PC-9 (cell line): ENCODE measurements around the gene CRTC1. TPM values are rescaled to one million over a fixed set of nuclear protein-coding genes. Genes with fewer than 3 reads are reported as not detected.

ENCODE experiments used
- BruUV-seq: library from RNA; stranded (reverse); fragments of 400-500 nt; replicated peaks from 2 replicates; lab custom pipeline; 2021; lab: Mats Ljungman, UMichigan
- CTCF ChIA-PET: fragments of 300-600 bp; sonication (Branson Sonifier 250); formaldehyde crosslinking; loops from one replicate; lab custom pipeline; 2022; ENCODE audit warnings: antibody characterized with exemption; lab: Charles Lee
- POLR2A ChIA-PET: fragments of 300-600 bp; sonication (Branson Sonifier 250); formaldehyde crosslinking; loops from one replicate; lab custom pipeline; 2022; ENCODE audit warnings: antibody characterized with exemption; ENCODE audit not compliant: unreplicated experiment; lab: Charles Lee
- DNase-seq, 2 experiments: peaks; one replicate each; pipeline versions ENCODE4 v3.0.0 to v3.0.0-alpha.2; 2015 to 2022; ENCODE audit warnings: mixed read lengths in 1 of 2
- H2AFZ ChIP-seq: fragments of 200-600 bp; sonication (generic); 2 replicates; pipeline ENCODE4 v1.8.1; 2017; ENCODE audit warnings: antibody characterized with exemption
- H3F3A ChIP-seq: fragments of 200-600 bp; sonication (generic); 2 replicates; pipeline ENCODE4 v1.8.1; 2017; ENCODE audit warnings: antibody characterized with exemption, mild to moderate bottlenecking, low read depth; ENCODE audit not compliant: insufficient read depth
- H3K27ac ChIP-seq: fragments of 200-600 bp; sonication (generic); 2 replicates; pipeline ENCODE4 v1.6.1; 2016; ENCODE audit warnings: mixed run types
- H3K27me3 ChIP-seq: fragments of 200-600 bp; sonication (generic); 2 replicates; pipeline ENCODE4 v1.6.1; 2016; ENCODE audit warnings: low read depth, mixed run types; ENCODE audit not compliant: insufficient read depth
- H3K36me3 ChIP-seq: fragments of 200-600 bp; sonication (generic); 2 replicates; pipeline ENCODE4 v1.6.1; 2016; ENCODE audit warnings: low read depth, mixed run types
- H3K4me1 ChIP-seq: fragments of 200-600 bp; sonication (generic); replicated peaks from 2 replicates; pipeline ENCODE4 v1.6.1; 2016; ENCODE audit warnings: mixed run types; ENCODE audit not compliant: insufficient read depth
- H3K4me2 ChIP-seq: fragments of 200-600 bp; sonication (generic); 2 replicates; pipeline ENCODE4 v1.6.1; 2017; ENCODE audit warnings: mixed run types
- H3K4me3 ChIP-seq: fragments of 200-600 bp; sonication (generic); 2 replicates; pipeline ENCODE4 v1.6.1; 2016; ENCODE audit warnings: mixed run types
- H3K79me2 ChIP-seq: fragments of 200-600 bp; sonication (generic); 2 replicates; pipeline ENCODE4 v1.6.1; 2017; ENCODE audit warnings: low read depth, mixed run types
- H3K9me2 ChIP-seq: fragments of 200-600 bp; sonication (generic); 2 replicates; pipeline ENCODE4 v1.8.1; 2017; ENCODE audit warnings: mild to moderate bottlenecking; ENCODE audit not compliant: insufficient read depth
- H3K9me3 ChIP-seq: fragments of 200-600 bp; sonication (generic); 2 replicates; pipeline ENCODE4 v1.8.1; 2016; ENCODE audit warnings: low read depth; ENCODE audit not compliant: insufficient read depth
- H4K20me1 ChIP-seq: fragments of 200-600 bp; sonication (generic); 2 replicates; pipeline ENCODE4 v1.8.1; 2017; ENCODE audit not compliant: insufficient read depth
- CTCF ChIP-seq: fragments of 200-600 bp; sonication (generic); conservative IDR thresholded peaks from 2 replicates; pipeline ENCODE4 v1.6.1; 2017; ENCODE audit warnings: mixed run types, antibody characterized with exemption, mild to moderate bottlenecking, moderate library complexity
- EZH2 ChIP-seq: fragments of 200-600 bp; sonication (generic); IDR thresholded peaks from 2 replicates; pipeline ENCODE4 v1.8.0; 2017; ENCODE audit warnings: antibody characterized with exemption, low read depth
- intact Hi-C: fragments of 100-400 bp; cut with micrococcal nuclease; formaldehyde crosslinking; loops from one replicate; pipeline ENCODE4 v1.10.0; 2022; ENCODE audit not compliant: unreplicated experiment
- total RNA-seq: library from RNA; stranded (reverse); gene quantifications from 2 replicates; pipeline ENCODE4 v1.2.3, GENCODE V29; 2021

CRTC1 gene
- total RNA-seq, 1 experiment from 2014 or later, result 16.6 TPM

GRCh38 chr19:18775586-18776287 lies 92.3 kb downstream of the CRTC1 start:
- Histone ChIP-seq H3F3A (no peaks in the 10 kb centered on the region), H4K20me1 (no peaks in the 10 kb centered on the region), H3K27me3 (no peaks in the 10 kb centered on the region), H3K9me2 (no peaks in the 10 kb centered on the region), H3K36me3 (no peaks in the 10 kb centered on the region), H3K79me2 (no peaks in the 10 kb centered on the region), H3K4me1 (no peaks in the 10 kb centered on the region), H3K4me2 (no peak overlapping the region), H3K27ac (no peak overlapping the region), H3K4me3 (no peak overlapping the region), H3K9me3 (no peaks in the 10 kb centered on the region), H2AFZ (no peak overlapping the region)
- CTCF ChIA-PET, result no interaction called here
- no TSS peak for BruUV-seq
- no peak for DNase-seq
- POLR2A ChIA-PET, result no interaction called here
- intact Hi-C loops, result no loop called here
- no peak for TF ChIP-seq CTCF
- TF ChIP-seq EZH2, result no peak

GRCh38 chr19:18776288-18776594 lies 92.8 kb downstream of the CRTC1 start:
- Histone ChIP-seq H3K79me2 (no peaks in the 10 kb centered on the region), H3K4me3 (no peak overlapping the region), H3K9me3 (no peaks in the 10 kb centered on the region), H3K36me3 (no peaks in the 10 kb centered on the region), H4K20me1 (no peaks in the 10 kb centered on the region), H3K27ac (no peak overlapping the region), H2AFZ (no peak overlapping the region), H3K4me1 (no peaks in the 10 kb centered on the region), H3K9me2 (no peaks in the 10 kb centered on the region), H3K4me2 (no peak overlapping the region), H3K27me3 (no peaks in the 10 kb centered on the region), H3F3A (no peaks in the 10 kb centered on the region)
- TF ChIP-seq CTCF (no peak), EZH2 (no peak)
- intact Hi-C loops, result no loop called here
- DNase-seq, result no peak
- POLR2A ChIA-PET, result no interaction called here
- CTCF ChIA-PET, result no interaction called here
- no TSS peak for BruUV-seq

GRCh38 chr19:18776736-18777135 lies 93.3 kb downstream of the CRTC1 start:
- H3K4me3 ChIP-seq, result no peak overlapping the region
- H3K4me1 ChIP-seq, result no peaks in the 10 kb centered on the region
- ChIA-PET POLR2A (no interaction called here), CTCF (no interaction called here)
- intact Hi-C loops, result no loop called here
- no peaks in the 10 kb centered on the region for H3K9me3 ChIP-seq
- BruUV-seq, result no TSS peak
- no peaks in the 10 kb centered on the region; the same call in 1 of the 2 replicates for H4K20me1 ChIP-seq
- no peak overlapping the region for H2AFZ ChIP-seq
- no peaks in the 10 kb centered on the region for H3F3A ChIP-seq
- H3K4me2 ChIP-seq, result no peak overlapping the region
- no peaks in the 10 kb centered on the region for H3K79me2 ChIP-seq
- DNase-seq, result no peak
- H3K27ac ChIP-seq, result no peak overlapping the region
- H3K9me2 ChIP-seq, result no peaks in the 10 kb centered on the region
- no peaks in the 10 kb centered on the region for H3K27me3 ChIP-seq
- no peaks in the 10 kb centered on the region for H3K36me3 ChIP-seq
- no peak for TF ChIP-seq CTCF
- no peak for TF ChIP-seq EZH2
